Thoracic aorta (tissue), 2 donors: ENCODE results near the gene MBD3. TPM values are rescaled to one million over a fixed set of nuclear protein-coding genes. Genes with fewer than 3 reads are reported as not detected.

Experiments used
- ATAC-seq: fragments of 150-250 bp; one replicate; pipeline ENCODE4 v1.8.0; 2017; ENCODE audit warnings: low read depth; ENCODE audit not compliant: insufficient number of reproducible peaks, low FRiP score
- DNase-seq: peaks from one replicate; pipeline ENCODE4 v3.0.0-alpha.2; 2020; ENCODE audit warnings: low spot score
- H3K27ac ChIP-seq, 2 donors: fragments of 200-600 bp; sonication (generic); 1 replicate in 1 of 2; 2 replicates in 1 of 2; pipeline ENCODE4 v1.5.1; 2016; ENCODE audit warnings: mild to moderate bottlenecking in 2 of 2, moderate library complexity in 2 of 2
- H3K27me3 ChIP-seq: fragments of 200-600 bp; sonication (generic); replicated peaks from 2 replicates; pipeline ENCODE4 v1.6.0; 2016; ENCODE audit warnings: mild to moderate bottlenecking; ENCODE audit not compliant: insufficient read depth
- H3K36me3 ChIP-seq: fragments of 200-600 bp; sonication (generic); one replicate; pipeline ENCODE4 v1.5.1; 2016
- H3K4me1 ChIP-seq, 2 donors: fragments of 200-600 bp; sonication (generic); 1 replicate in 1 of 2; 2 replicates in 1 of 2; pipeline versions ENCODE4 v1.5.1 to v1.6.0; 2016; ENCODE audit warnings: low read depth in 2 of 2, mild to moderate bottlenecking in 1 of 2; ENCODE audit not compliant: control insufficient read depth in 1 of 2
- H3K4me3 ChIP-seq: fragments of 200-600 bp; sonication (generic); 2 replicates; pipeline ENCODE4 v1.5.1; 2016; ENCODE audit warnings: mild to moderate bottlenecking
- H3K9me3 ChIP-seq: fragments of 200-600 bp; sonication (generic); 2 replicates; pipeline ENCODE4 v1.5.1; 2016
- total RNA-seq, 2 donors: library from RNA; depleted of rRNA; stranded (reverse); fragments of >200 nt; gene quantifications; one replicate each; pipeline versions ENCODE4 v1.1.0 to v1.2.3, GENCODE V29; 2016
- TF ChIP-seq, protein P1 (sequence below): fragments of 200-600 bp; sonication (generic); IDR thresholded peaks from one replicate; pipeline ENCODE4 v1.5.1; 2019; ENCODE audit warnings: antibody characterized with exemption

MBD3 gene
- total RNA-seq, 2 donors from 2014 or later: 97.8 to 102 TPM

DNA sequence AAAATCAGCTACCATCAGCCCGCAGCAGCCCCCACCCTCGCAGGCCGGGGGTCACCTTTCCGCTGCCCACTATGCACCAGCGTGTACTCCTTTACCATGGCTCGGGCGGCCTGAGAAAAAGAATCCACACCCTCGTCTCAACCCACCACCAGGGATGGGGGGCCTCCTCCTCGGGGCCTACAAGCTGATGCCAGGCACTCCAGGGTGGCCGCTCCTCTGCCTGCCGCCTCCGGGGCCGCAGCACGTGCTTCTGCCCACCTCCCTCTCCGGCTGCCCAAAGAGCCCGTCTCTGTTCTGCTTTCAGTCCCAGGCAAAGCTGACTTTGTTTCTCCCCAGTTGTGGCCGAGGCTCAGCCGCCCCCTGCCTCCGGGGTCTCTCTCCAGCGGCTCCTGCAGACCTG is 13.4 kb downstream of the MBD3 start:
- no peak for ATAC-seq
- Histone ChIP-seq H3K27ac (no peak overlapping the region), H3K36me3 (peaks cover 46% of the 10 kb centered on the region), H3K27me3 (no peaks in the 10 kb centered on the region), H3K4me3 (no peak overlapping the region), H3K9me3 (no peaks in the 10 kb centered on the region), H3K4me1 (no peaks in the 10 kb centered on the region)
- TF ChIP-seq, protein P1, sequence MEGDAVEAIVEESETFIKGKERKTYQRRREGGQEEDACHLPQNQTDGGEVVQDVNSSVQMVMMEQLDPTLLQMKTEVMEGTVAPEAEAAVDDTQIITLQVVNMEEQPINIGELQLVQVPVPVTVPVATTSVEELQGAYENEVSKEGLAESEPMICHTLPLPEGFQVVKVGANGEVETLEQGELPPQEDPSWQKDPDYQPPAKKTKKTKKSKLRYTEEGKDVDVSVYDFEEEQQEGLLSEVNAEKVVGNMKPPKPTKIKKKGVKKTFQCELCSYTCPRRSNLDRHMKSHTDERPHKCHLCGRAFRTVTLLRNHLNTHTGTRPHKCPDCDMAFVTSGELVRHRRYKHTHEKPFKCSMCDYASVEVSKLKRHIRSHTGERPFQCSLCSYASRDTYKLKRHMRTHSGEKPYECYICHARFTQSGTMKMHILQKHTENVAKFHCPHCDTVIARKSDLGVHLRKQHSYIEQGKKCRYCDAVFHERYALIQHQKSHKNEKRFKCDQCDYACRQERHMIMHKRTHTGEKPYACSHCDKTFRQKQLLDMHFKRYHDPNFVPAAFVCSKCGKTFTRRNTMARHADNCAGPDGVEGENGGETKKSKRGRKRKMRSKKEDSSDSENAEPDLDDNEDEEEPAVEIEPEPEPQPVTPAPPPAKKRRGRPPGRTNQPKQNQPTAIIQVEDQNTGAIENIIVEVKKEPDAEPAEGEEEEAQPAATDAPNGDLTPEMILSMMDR: no peak
- no peak for DNase-seq

DNA sequence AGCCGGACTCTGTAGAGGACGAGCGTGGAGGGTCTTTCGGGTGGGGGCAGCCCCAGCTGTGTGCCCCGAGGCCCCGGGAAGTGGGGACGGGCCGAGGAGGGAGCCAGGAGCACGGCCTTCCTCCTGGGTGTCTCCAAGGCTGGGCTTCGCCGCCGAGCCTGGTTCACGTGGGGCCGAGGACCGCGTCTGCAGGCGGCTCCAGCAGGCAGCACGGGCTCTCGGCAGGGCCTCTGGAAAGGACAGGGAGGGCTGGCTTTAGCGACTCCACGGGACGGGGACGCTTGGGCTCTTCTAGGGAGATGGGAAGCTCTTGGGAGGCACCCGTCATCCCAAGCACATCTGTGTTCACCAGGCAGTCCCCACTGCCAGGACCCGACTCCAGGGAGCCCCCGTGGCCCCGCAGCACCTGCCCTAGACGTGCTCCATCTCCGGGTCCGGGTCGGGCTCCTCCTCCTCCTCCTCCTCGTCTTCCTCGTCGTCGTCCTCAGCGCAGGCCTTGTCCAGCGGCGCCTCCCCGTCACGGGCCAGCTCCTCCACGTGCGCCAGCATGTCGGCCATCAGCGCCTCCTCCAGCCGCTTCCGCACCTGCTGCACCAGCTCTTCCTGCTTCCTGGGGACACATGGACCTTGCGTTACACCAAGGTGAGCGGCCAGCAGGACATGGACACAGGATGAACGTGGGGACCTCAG is 14.6 kb downstream of the MBD3 start:
- DNase-seq: no peak
- H3K27ac ChIP-seq: no peak overlapping the region
- no peaks in the 10 kb centered on the region for H3K4me1 ChIP-seq
- no peaks in the 10 kb centered on the region for H3K9me3 ChIP-seq
- no peak overlapping the region for H3K4me3 ChIP-seq
- peaks cover 46% of the 10 kb centered on the region for H3K36me3 ChIP-seq
- H3K27me3 ChIP-seq: no peaks in the 10 kb centered on the region
- TF ChIP-seq, protein P1: no peak
- ATAC-seq: no peak

DNA sequence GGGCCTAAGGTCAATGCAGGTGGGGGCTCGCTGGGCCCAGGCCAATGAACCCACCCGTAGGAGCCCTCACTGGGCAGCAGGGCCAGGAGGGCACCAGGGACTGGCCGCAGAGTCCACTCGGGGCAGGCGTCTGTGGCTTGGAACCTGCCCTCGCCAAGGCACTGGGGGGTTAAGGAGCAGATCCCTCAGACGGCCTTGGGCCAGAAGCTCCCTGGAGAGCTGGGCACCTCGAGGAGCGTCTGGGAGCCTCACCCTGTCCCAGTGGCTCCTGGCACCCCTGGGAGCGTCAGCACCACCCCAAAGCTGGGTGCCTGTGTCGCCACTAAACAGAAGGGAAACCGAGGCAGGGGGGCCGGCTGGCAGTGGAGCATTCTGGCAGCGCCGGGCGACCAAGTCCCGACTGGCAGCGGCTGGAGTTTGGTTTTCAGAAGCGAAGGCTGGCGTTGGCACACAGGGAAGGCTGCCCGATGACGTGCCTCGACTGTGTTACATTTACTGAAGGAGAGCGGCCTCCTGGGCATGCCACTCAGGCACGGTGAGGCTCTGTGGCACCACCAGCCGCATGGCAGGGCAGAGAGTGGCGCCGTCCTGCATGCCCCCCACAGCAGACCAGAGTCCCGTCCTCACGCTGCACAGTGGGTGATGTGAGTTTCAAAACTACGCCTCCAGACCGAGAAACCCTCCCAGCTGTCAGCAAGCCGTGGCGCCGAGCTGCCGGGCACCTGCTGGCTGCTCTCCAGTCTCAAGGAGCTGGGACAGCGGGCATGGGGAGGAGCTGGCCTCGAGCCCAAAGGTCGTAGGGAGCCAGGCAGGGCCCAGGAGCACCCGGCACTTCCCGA is 15.4 kb downstream of the MBD3 start:
- ATAC-seq (no peak), DNase-seq (no peak)
- H3K4me3 ChIP-seq: no peak overlapping the region
- peaks cover 40% of the 10 kb centered on the region for H3K36me3 ChIP-seq
- no peaks in the 10 kb centered on the region for H3K4me1 ChIP-seq
- TF ChIP-seq, protein P1: no peak
- no peaks in the 10 kb centered on the region for H3K9me3 ChIP-seq
- H3K27me3 ChIP-seq: no peaks in the 10 kb centered on the region
- no peak overlapping the region for H3K27ac ChIP-seq

DNA sequence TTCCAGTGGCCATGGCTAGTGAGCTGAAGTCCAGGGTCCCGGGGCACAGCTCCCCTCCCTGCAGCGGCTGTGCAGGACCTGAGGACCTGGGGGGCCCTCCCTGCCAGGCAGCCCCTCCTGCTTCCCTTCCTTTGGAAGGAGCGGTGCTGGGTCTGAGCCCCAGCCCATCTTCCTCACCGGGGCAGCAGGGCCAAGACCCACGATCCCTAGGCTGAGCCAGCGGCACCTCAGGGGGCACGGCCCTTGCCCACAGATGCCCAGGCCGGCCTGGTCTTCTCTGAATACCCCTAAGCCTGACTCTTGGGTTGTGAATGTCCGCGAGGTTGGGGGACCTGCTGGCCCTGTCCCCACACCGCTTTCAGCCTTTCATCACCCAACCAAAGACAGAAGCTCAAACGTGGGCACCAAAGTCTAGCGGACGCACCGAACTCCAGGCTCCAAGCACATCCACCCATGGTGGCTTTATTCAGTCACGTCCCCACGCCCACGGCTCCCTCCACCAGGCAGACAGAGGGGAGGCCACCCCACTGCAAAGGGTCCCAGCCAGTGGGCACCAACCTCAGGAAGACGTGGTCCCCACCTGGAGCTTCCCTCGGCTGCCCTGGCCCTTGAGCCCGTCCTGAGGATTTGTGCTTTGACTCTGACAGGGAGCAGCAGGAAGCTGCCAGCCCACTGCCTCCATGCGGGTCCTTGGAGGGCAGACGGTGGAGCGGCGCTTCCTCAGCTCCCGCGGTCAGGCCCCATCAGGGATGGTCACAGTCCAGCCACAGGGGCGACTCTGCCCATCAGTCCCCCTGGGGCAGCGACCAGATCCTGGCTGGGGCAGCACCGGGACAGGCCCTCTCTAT is 16.2 kb downstream of the MBD3 start:
- ATAC-seq (no peak), DNase-seq (no peak)
- peaks cover 34% of the 10 kb centered on the region for H3K36me3 ChIP-seq
- no peaks in the 10 kb centered on the region for H3K27me3 ChIP-seq
- TF ChIP-seq, protein P1: no peak
- H3K4me3 ChIP-seq: no peak overlapping the region
- H3K27ac ChIP-seq: no peak overlapping the region
- H3K4me1 ChIP-seq: no peaks in the 10 kb centered on the region
- H3K9me3 ChIP-seq: no peaks in the 10 kb centered on the region
